GM12865 (cell line): ENCODE results near the gene WDR19.

Experiments used
- DNase-seq: peaks from one replicate; pipeline ENCODE4 v3.0.0; 2010; ENCODE audit warnings: low read depth
- H3K4me3 ChIP-seq: 2 replicates; pipeline ENCODE4 v1.5.1; 2011; ENCODE audit warnings: mild to moderate bottlenecking, low read depth, low read length, control low read depth
- CTCF ChIP-seq: IDR thresholded peaks from 2 replicates; pipeline ENCODE4 v1.5.1; 2011; ENCODE audit warnings: low read length, control low read depth, low read depth, inconsistent platforms; ENCODE audit not compliant: insufficient read depth; ENCODE audit errors: missing control alignments

The WDR19 gene

GRCh38 chr4:39230462-39230861 lies 48.1 kb downstream of the WDR19 start:
- TF ChIP-seq CTCF, result no peak
- no peak overlapping the region for H3K4me3 ChIP-seq
- no peak for DNase-seq

- DNase-seq, result no peak
- no peak for TF ChIP-seq CTCF
- H3K4me3 ChIP-seq, result no peak overlapping the region
Observed at GRCh38 chr4:39231660-39232059, 49.3 kb downstream of the WDR19 start.

- no peak overlapping the region for H3K4me3 ChIP-seq
- no peak for DNase-seq
- no peak for TF ChIP-seq CTCF
Observed at GRCh38 chr4:39232100-39232499, 49.8 kb downstream of the WDR19 start.

GRCh38 chr4:39233114-39233513 lies 50.8 kb downstream of the WDR19 start:
- no peak for TF ChIP-seq CTCF

GRCh38 chr4:39233783-39234182 lies 51.5 kb downstream of the WDR19 start:
- TF ChIP-seq CTCF, result no peak
- no peak for DNase-seq
- H3K4me3 ChIP-seq, result no peak overlapping the region

More at GRCh38 chr4:39233114-39233513, 50.8 kb downstream of the WDR19 start:
- no peak for DNase-seq
- no peak overlapping the region for H3K4me3 ChIP-seq

- no peak for TF ChIP-seq CTCF
- DNase-seq, result no peak
Observed at GRCh38 chr4:39235021-39235420, 52.7 kb downstream of the WDR19 start.

GRCh38 chr4:39235696-39236095 lies 53.4 kb downstream of the WDR19 start:
- no peak overlapping the region for H3K4me3 ChIP-seq
- DNase-seq, result no peak
- TF ChIP-seq CTCF, result no peak

More at GRCh38 chr4:39235021-39235420, 52.7 kb downstream of the WDR19 start:
- H3K4me3 ChIP-seq, result no peak overlapping the region
